ENCODE data around the gene RSBN1.

The RSBN1 gene

GRCh38 chr1:113811156-113811887 lies 954 bp downstream of the RSBN1 start:
- DNase-seq, result no peak

DNA sequence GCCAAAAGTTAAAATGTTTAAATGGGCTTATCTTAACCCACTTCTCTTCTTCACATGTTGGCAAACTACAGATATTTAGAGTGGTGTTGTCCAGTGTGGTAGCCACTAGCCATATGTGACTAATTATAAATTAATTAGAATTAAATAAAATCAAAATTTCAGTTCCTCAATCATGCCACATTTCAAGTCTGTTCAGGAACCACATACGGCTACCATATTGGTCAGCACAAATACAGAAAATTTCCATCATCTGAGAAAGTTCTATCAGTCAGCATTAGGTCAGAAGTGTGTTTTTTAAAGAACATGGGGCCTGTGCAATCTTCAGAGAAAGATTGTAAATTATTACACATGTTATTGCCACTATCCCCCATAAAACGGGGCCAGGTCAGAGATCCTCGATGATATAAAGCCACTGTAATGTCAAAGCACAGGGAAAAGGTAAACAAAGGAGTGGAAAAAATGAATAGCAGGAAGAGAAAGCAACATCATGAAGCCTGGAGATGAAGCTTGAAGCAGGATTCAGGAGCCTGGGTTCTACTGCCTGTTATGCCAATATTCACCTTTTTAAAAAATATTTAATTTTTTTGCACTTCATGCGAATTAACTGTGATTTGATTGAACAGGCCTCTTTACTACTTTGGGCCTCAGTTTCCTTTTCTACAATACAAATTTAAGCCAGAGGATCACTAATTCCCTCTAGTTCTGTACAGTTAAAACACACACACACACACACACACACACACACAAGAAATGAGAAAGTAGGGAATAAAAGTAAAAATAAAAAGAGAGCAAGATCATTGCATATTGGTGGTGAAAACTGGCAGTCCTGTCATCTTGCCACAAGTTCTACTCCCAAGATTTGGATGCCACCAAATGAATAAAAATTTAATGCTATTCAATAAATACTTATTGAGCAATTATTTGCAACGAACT lies 2.3 kb downstream of the RSBN1 start:
- DNase-seq, result no peak

GRCh38 chr1:113808450-113809195 lies 3.7 kb downstream of the RSBN1 start:
- DNase-seq, result no peak

GRCh38 chr1:113805639-113806038 lies 6.6 kb downstream of the RSBN1 start:
- DNase-seq, result no peak

DNA sequence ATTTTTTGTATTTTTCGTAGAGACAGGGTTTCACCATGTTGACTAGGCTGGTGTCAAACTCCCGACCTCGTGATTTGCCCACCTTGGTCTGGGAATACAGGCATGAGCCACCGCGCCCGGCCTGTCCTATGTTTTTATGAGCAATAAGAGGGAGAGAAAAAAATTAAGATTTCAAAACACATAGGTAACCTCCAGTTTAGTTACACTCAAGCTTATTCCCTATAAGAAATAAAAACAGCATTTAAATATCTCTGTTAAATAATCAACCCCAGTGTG lies 7.1 kb downstream of the RSBN1 start:
- DNase-seq, result no peak

DNA sequence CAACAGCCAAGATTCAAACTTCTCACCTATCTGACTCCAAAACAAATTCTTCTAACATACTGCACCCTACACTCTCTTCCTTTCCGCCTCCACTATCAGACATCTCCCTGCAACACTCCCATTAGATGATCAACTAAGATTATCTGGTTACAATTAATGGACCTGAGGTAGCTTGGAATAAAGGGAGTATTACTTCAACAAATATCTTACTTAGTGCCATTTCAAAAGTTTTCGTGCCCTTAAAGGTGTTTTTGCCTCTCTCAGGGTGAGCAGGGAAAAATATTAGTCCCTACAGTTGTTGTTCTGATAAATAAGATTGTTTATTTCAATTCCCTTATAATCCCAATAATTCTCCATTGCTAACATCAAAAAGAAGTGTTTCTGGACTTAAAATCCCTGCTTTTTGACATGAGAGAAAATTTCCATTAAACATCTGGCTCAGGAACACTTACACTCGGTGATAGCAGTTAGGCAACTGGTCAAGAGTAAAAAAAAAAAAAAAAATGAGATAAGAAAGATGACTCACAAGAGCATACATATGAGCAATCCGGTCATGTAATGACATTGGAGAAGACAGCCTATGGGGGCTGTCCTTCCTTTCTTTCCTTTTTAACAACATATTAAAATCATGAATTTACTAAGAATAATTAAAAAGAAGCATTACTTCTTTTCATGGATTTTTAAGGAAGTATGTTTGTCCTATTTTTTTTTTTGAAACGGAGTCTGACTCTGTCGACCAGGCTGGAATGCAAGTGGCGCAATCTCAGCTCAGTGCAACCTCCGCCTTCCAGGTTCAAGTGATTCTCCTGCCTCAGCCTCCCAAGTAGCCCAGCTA lies 7.6 kb downstream of the RSBN1 start:
- DNase-seq, result no peak

GRCh38 chr1:113802367-113803007 lies 9.8 kb downstream of the RSBN1 start:
- no peak for DNase-seq

GRCh38 chr1:113800487-113800886 lies 11.8 kb downstream of the RSBN1 start:
- no peak for DNase-seq

- DNase-seq, result no peak
Measured at GRCh38 chr1:113797472-113797871, 14.8 kb downstream of the RSBN1 start.

- DNase-seq, result no peak
Measured at GRCh38 chr1:113793878-113794834, 18.1 kb downstream of the RSBN1 start.

- DNase-seq, result no peak
Measured at GRCh38 chr1:113792986-113793385, 19.3 kb downstream of the RSBN1 start.

GRCh38 chr1:113792471-113792870 lies 19.8 kb downstream of the RSBN1 start:
- no peak for DNase-seq

DNA sequence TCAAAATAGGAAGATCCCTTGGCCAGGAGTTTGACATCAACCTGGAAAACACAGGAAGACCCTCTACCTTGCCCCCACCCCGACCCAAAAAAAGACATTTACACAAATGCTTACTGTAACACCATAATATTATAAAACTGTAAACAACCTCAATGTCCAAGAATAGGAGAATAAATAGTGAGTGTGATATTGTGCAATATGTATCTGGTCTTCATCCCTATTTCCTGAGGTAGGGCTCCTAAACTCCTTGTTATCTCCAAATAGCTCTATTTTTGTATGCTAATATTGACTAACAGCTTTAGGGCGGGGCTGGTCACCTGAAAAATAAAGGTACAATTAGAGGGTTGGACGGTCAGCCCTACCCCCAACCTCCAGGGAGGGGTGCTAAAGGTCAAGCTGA lies 23.5 kb downstream of the RSBN1 start:
- no peak for DNase-seq

GRCh38 chr1:113787663-113788062 lies 24.6 kb downstream of the RSBN1 start:
- DNase-seq, result no peak

GRCh38 chr1:113786069-113786468 lies 26.2 kb downstream of the RSBN1 start:
- no peak for DNase-seq

DNA sequence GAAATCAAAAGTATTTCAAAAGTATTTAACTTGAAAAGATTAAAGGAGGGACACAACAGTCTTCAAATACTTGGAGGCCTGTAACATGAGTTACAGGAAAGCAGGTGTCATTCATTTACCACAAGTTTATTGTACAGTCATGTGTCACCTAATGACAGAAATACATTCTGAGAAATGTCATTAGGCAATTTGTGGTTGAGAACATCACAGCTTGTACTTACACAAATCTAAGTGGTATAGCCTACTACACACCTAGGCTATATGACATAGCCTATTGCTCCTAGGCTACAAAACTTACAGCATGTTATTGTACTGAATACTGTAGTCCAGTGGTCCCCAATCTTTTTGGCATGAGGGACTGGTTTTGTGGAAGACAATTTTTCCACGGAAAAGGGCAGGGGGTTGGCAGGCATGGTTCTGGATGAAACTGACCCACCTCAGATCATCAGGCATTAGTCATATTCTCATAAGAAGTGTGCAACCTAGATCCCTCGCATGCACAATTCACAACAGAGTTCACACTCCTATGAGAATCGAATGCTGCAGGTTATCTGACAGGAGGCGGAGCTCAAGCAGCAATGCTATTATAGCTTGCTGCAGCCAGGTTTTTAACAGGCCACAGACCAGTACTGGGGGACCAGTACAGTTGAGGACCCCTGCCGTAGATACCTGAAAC lies 28.0 kb downstream of the RSBN1 start:
- no peak for DNase-seq

DNA sequence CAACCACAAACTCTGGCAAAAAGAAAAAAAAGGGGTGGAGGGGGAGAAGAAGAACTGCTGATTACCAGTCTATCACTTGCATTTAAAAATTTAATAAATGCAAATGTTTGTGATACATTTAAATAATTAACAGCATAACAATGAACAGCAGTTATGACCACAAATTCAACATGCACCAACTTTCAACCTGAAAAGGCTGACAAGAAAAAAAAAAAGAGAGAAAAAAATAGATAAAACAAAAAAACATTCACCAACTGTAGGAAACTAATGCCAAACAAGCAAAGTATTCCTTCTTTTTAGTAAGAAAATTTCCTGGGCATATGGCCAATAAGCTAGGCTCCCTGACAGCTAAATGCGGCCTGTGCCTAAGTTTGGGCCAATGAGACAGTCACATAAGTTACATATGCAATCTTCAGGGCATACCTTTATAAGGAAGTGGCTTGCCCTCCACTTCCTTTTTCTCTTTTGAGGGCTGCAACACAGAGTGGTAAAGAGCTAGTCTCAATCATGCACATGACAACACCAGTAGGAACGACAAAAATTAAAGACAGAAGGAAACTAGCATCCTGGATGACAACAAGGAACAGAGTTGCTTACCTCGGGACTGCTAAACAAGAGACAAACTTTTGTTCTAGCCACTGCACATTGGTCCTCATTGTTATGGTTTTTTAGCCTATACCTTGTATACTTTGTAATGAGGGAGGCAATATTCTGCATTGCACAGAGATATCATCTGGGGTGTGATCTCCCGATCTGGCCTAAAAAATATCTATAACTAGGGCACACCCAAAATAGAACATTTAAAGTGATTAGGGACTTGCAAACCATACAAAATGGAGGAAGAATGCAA lies 28.8 kb downstream of the RSBN1 start:
- no peak for DNase-seq

DNA sequence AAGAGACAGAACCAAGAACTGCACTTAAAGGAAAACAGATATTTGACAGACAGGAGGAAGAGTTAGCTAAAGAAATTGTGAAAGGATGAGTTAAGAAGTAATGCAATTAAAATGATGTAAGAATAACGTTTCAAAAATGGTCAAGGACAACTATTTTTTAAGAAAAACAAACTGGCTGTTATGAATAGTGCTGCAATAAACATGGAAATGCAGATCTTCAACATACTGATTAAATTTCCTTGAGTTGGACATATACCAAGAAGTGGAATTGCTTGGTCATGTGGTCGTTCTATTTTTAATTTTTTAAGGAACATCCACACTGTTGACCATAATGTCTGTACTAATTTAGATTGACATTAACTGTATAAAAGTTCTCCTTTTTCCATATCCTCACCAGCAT lies 29.9 kb downstream of the RSBN1 start:
- no peak for DNase-seq

- no peak for DNase-seq
Measured at GRCh38 chr1:113780374-113781146, 31.7 kb downstream of the RSBN1 start.

All from GOT3 (cell line).